Trophoblast cell (in vitro differentiated cells and primary cell): ENCODE data around the gene RTRAF.

Experiments used
- DNase-seq, 2 donors: peaks; one replicate each; pipeline ENCODE4 v3.0.0-alpha.2; 2016
- H2AFZ ChIP-seq: 2 replicates; pipeline ENCODE4 v1.6.1; 2013; ENCODE audit warnings: low read length, moderate library complexity, mild to moderate bottlenecking; ENCODE audit not compliant: insufficient read depth, poor library complexity
- H2AK5ac ChIP-seq: 2 replicates; pipeline ENCODE4 v1.6.1; 2013; ENCODE audit warnings: mild to moderate bottlenecking, low read length
- H2BK120ac ChIP-seq: 2 replicates; pipeline ENCODE4 v1.6.1; 2013; ENCODE audit warnings: low read length, mild to moderate bottlenecking, moderate library complexity; ENCODE audit not compliant: insufficient read depth, poor library complexity
- H2BK12ac ChIP-seq: 2 replicates; pipeline ENCODE4 v1.6.1; 2013; ENCODE audit warnings: mild to moderate bottlenecking, low read length, moderate library complexity
- H2BK5ac ChIP-seq: 2 replicates; pipeline ENCODE4 v1.6.1; 2013; ENCODE audit warnings: low read length, low read depth, moderate library complexity, mild to moderate bottlenecking; ENCODE audit not compliant: poor library complexity
- H3K14ac ChIP-seq: 2 replicates; pipeline ENCODE4 v1.6.1; 2013; ENCODE audit warnings: mild to moderate bottlenecking, low read length
- H3K18ac ChIP-seq: 2 replicates; pipeline ENCODE4 v1.6.1; 2013; ENCODE audit warnings: mild to moderate bottlenecking, low read length
- H3K23ac ChIP-seq: 2 replicates; pipeline ENCODE4 v1.6.1; 2013; ENCODE audit warnings: low read length
- H3K27ac ChIP-seq: 2 replicates; pipeline ENCODE4 v1.5.1; 2013; ENCODE audit warnings: low read depth, mild to moderate bottlenecking, inconsistent platforms, low read length, moderate library complexity
- H3K27me3 ChIP-seq: 2 replicates; pipeline ENCODE4 v1.6.1; 2013; ENCODE audit warnings: inconsistent platforms, mild to moderate bottlenecking, low read length, moderate library complexity; ENCODE audit not compliant: insufficient read depth
- H3K36me3 ChIP-seq, 2 experiments: 1 replicate in 1 of 2; 2 replicates in 1 of 2; pipeline ENCODE4 v1.6.1; 2013; ENCODE audit warnings: low read length in 2 of 2, mild to moderate bottlenecking in 2 of 2, moderate library complexity in 1 of 2; ENCODE audit not compliant: insufficient read depth in 2 of 2, control insufficient read depth in 1 of 2
- H3K4ac ChIP-seq: 2 replicates; pipeline ENCODE4 v1.6.1; 2013; ENCODE audit warnings: low read depth, mild to moderate bottlenecking, low read length, moderate library complexity
- H3K4me1 ChIP-seq, 2 experiments: 1 replicate in 1 of 2; 2 replicates in 1 of 2; pipeline ENCODE4 v1.6.1; 2013; ENCODE audit warnings: low read length in 2 of 2, mild to moderate bottlenecking in 2 of 2, moderate library complexity in 1 of 2; ENCODE audit not compliant: insufficient read depth in 2 of 2, control insufficient read depth in 1 of 2
- H3K4me2 ChIP-seq: 2 replicates; pipeline ENCODE4 v1.6.1; 2013; ENCODE audit warnings: inconsistent platforms, mild to moderate bottlenecking, low read length, moderate library complexity
- H3K4me3 ChIP-seq: 2 replicates; pipeline ENCODE4 v1.5.1; 2013; ENCODE audit warnings: mild to moderate bottlenecking, low read depth, low read length, inconsistent platforms
- H3K79me1 ChIP-seq: one replicate; pipeline ENCODE4 v1.6.1; 2013; ENCODE audit warnings: low read length
- H3K79me2 ChIP-seq: 2 replicates; pipeline ENCODE4 v1.6.1; 2013; ENCODE audit warnings: low read length, mild to moderate bottlenecking; ENCODE audit not compliant: control insufficient read depth, insufficient read depth, poor library complexity
- H3K9ac ChIP-seq: 2 replicates; pipeline ENCODE4 v1.6.1; 2013; ENCODE audit warnings: mild to moderate bottlenecking, low read length
- H3K9me3 ChIP-seq: 2 replicates; pipeline ENCODE4 v1.6.1; 2013; ENCODE audit warnings: low read depth, mild to moderate bottlenecking, control low read depth, inconsistent platforms, low read length; ENCODE audit not compliant: insufficient read depth
- H4K12ac ChIP-seq: 2 replicates; pipeline ENCODE4 v1.6.1; 2013; ENCODE audit warnings: low read depth, mild to moderate bottlenecking, low read length, moderate library complexity
- H4K8ac ChIP-seq: 2 replicates; pipeline ENCODE4 v1.6.1; 2013; ENCODE audit warnings: low read depth, mild to moderate bottlenecking, low read length, moderate library complexity
- H4K91ac ChIP-seq: one replicate; pipeline ENCODE4 v1.6.1; 2013; ENCODE audit warnings: low read depth, mild to moderate bottlenecking, low read length, moderate library complexity
- WGBS: extraction: QIAGEN DNeasy Blood & Tissue Kit; methylation state at CpG from one replicate; pipeline ENCODE4 v1.1.7; 2013; ENCODE audit warnings: missing lambda C conversion rate; ENCODE audit not compliant: insufficient read length, insufficient coverage; ENCODE audit errors: extremely low coverage; 5-methylcytosine and 5-hydroxymethylcytosine counted together

The RTRAF gene

GRCh38 chr14:51990488-51990887, 1.1 kb downstream of the RTRAF start:
- no peak for DNase-seq

GRCh38 chr14:51993285-51993920, 4.1 kb downstream of the RTRAF start:
- Histone ChIP-seq H3K9ac (no peak overlapping the region), H3K4ac (no peak overlapping the region), H3K4me3 (no peak overlapping the region), H3K27me3 (no peaks in the 10 kb centered on the region), H3K79me2 (peaks cover 7% of the 10 kb centered on the region), H3K27ac (no peak overlapping the region), H2BK120ac (no peak overlapping the region), H2BK5ac (no peak overlapping the region), H3K36me3 (peaks cover 6 to 9% of the 10 kb centered on the region in 2 experiments), H3K4me1 (peaks cover 0 to 3% of the 10 kb centered on the region in 2 experiments), H3K79me1 (peaks cover 2% of the 10 kb centered on the region), H4K12ac (no peak overlapping the region), H3K9me3 (no peaks in the 10 kb centered on the region), H3K14ac (no peak overlapping the region), H3K23ac (no peak overlapping the region), H4K91ac (no peak overlapping the region), H2AK5ac (no peak overlapping the region), H2AFZ (no peak overlapping the region), H3K18ac (no peak overlapping the region), H3K4me2 (no peak overlapping the region), H2BK12ac (no peak overlapping the region), H4K8ac (no peak overlapping the region)
- no peak for DNase-seq
- WGBS = 100% methylated on average over 1 of the region's 3 CpGs

More at GRCh38 chr14:51990488-51990887, 1.1 kb downstream of the RTRAF start:
- Histone ChIP-seq H3K36me3 (peaks cover 6 to 9% of the 10 kb centered on the region in 2 experiments), H3K9me3 (no peaks in the 10 kb centered on the region), H3K79me1 (peaks cover 2% of the 10 kb centered on the region), H3K9ac (no peak overlapping the region), H4K91ac (no peak overlapping the region), H4K12ac (no peak overlapping the region), H3K27ac (no peak overlapping the region), H4K8ac (no peak overlapping the region), H2BK5ac (no peak overlapping the region), H3K4ac (no peak overlapping the region), H3K79me2 (peaks cover 7% of the 10 kb centered on the region), H2AK5ac (no peak overlapping the region), H3K23ac (no peak overlapping the region), H3K4me3 (no peak overlapping the region), H3K18ac (no peak overlapping the region), H3K4me1 (peaks cover 0 to 3% of the 10 kb centered on the region in 2 experiments), H2BK12ac (no peak overlapping the region), H3K4me2 (peak overlapping the region; percentile 81), H2BK120ac (no peak overlapping the region), H2AFZ (no peak overlapping the region), H3K27me3 (no peaks in the 10 kb centered on the region), H3K14ac (no peak overlapping the region)
- WGBS = no CpG with 5 or more reads among the region's 3 CpGs

- Histone ChIP-seq H3K79me2 (no peaks in the 10 kb centered on the region), H3K4me2 (no peak overlapping the region), H3K18ac (no peak overlapping the region), H4K91ac (no peak overlapping the region), H3K9ac (no peak overlapping the region), H3K36me3 (peaks cover 6 to 10% of the 10 kb centered on the region in 2 experiments), H3K4me3 (no peak overlapping the region), H3K4ac (no peak overlapping the region), H2AFZ (no peak overlapping the region), H4K12ac (no peak overlapping the region), H4K8ac (no peak overlapping the region), H2BK5ac (no peak overlapping the region), H3K14ac (no peak overlapping the region), H3K9me3 (no peaks in the 10 kb centered on the region), H2BK120ac (no peak overlapping the region), H3K4me1 (no peaks in the 10 kb centered on the region), H3K23ac (no peak overlapping the region), H3K27me3 (no peaks in the 10 kb centered on the region), H2AK5ac (no peak overlapping the region), H3K27ac (no peak overlapping the region), H2BK12ac (no peak overlapping the region), H3K79me1 (no peaks in the 10 kb centered on the region)
- peak in 1 of 2 donors; percentile 76 for DNase-seq
- WGBS = no CpG with 5 or more reads among the region's 4 CpGs
Observed at GRCh38 chr14:51996148-51996746, 6.9 kb downstream of the RTRAF start.

- no peak overlapping the region for H2BK12ac ChIP-seq
- H3K14ac ChIP-seq = no peak overlapping the region
- H3K9me3 ChIP-seq = no peaks in the 10 kb centered on the region
Observed at GRCh38 chr14:51998348-51998747, 9.0 kb downstream of the RTRAF start.

More at GRCh38 chr14:51998348-51998747, 9.0 kb downstream of the RTRAF start:
- DNase-seq = no peak
- Histone ChIP-seq H3K79me2 (no peaks in the 10 kb centered on the region), H3K18ac (no peak overlapping the region), H3K4me1 (no peaks in the 10 kb centered on the region), H3K9ac (no peak overlapping the region), H2AFZ (no peak overlapping the region), H2BK5ac (no peak overlapping the region), H3K23ac (no peak overlapping the region), H4K91ac (no peak overlapping the region), H3K27ac (no peak overlapping the region), H3K4me2 (no peak overlapping the region), H4K12ac (no peak overlapping the region), H4K8ac (no peak overlapping the region), H3K36me3 (peaks cover 4 to 10% of the 10 kb centered on the region in 2 experiments), H3K27me3 (no peaks in the 10 kb centered on the region), H3K4me3 (no peak overlapping the region), H3K4ac (no peak overlapping the region), H3K79me1 (no peaks in the 10 kb centered on the region), H2AK5ac (no peak overlapping the region), H2BK120ac (no peak overlapping the region)
